Measurements from ENCODE around the gene SMAD5.

SMAD5 gene

DNA sequence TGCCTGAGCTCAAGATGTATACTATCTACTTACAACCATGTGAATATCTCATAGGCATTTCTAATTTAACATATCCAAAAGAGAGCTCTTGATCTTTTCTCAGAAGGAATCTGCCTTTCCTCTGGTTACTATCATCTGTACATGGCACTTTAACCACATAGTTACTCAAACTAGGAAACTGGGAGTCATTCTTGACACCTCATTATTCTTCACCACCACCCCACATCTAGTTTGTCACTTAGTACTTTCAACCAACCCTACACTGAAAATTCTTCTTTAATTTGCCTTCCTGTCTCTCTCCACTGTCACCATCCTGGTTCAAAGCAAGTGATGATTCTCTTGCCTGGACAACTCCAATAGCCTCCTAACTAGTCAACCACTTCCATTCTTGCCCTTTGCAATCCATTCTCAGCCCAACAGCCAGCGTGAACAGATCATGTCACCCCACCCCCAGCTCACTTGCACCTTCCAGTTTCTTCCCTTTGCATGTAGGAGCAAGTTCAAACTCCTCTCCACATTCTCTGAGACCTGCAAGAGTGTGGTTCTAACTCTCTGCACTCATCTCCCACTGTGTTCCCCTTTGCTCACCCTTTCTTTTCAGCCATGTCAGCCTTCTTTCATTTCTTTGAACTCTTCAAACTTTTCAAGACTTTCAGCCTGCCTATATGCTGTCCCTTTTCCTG is 17.3 kb upstream of the SMAD5 start:
- DNase-seq = no peak

DNA sequence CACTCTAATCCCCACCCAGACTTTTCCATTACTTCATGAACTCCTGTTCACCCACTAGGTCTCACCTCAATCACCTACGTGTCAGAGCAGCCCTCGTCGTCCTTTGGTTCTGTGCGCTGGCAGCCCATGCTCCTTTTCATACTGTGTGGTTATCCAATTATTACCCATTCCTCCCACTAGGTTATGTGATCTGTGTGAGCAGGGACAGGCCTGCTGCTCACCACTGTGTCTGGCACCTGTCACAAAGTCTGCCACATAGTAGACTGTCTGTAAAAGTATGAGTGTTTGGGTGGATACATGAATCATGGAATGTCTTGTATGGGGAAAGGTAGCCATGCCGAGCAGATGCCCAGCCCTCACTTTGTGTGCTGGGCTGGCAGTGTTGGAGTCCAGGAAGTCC is 12.1 kb upstream of the SMAD5 start:
- DNase-seq = no peak

DNA sequence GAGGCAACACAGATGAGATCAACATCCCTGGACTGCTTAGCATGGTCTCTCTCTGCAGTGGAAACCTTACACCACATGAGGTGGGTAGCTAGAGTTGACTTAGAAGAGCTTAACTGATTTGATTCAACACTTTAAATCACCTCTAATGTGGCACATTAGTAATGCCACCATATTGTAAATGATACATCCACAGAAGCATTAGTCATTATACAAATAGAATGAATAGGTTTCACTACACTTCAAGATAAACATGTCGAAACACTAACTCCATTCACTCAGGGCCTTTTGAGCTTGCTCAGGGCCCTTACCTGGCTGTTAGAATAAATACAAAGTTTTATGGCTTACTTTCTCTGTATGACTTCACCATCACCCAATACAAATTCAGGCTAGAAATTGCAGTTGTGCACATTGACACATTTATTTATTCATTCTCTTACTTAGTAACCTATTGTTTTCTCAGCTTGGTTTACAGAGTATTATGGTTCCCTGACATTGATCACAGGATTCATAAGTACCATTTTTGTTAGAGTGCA is 9.3 kb upstream of the SMAD5 start:
- no peak for DNase-seq

DNA sequence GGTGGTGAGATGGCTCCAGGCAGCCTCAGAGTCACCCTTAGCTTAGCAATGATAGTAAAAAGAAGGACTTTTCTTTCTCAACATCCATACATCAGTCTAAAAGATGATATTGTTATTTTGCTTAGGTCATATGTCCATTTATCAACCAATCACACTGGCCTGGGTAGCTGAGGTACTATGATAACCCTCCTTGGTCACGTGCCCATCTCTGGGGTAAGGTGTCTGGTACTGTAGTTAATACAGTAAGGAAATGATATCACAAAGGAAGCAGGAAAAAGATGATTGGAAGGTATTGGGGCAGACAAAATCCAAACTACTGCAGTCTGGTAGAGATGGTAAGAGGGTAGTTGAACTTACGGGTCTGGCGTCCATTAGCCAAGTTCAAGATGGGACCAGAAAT is 5.1 kb upstream of the SMAD5 start:
- no peak for DNase-seq

DNA sequence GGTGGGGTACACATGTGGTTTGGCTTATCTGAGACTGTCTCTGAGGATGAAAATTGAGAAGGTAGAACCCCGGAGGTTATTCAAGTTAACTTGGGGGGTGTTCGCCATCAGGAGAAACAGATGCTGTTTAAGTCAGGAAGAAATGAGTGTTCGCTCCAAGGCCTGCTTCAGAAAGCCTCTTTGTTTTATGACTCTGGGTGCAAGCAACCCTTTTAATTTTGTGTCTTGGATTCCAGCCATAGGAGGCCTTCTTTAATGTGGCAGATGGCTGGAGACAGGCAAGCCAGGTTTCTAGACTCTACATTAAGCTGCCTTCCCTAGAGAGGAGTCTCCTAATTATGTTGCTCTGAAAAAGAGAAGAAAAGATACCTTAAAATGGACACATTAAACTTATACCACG is 4.2 kb upstream of the SMAD5 start:
- DNase-seq = no peak

DNA sequence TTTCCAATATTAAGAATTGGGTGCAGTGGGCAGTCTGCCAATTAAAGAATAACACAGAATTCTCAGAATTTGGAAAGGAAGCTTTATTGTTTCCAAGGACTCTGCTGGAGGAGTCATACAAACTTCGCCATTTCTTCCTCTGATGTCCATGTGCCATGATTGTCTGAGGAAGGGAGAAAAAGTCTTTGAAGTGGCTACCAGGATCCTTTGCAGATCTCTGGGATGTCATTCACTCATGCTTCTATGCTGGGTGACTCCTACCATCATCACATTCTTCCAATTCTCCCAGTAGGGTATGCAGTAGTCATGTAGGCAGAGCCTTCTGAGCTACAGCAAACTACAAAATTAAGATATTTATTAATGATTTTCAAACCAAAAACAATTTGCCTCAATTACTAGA is 3.2 kb upstream of the SMAD5 start:
- no peak for DNase-seq

DNA sequence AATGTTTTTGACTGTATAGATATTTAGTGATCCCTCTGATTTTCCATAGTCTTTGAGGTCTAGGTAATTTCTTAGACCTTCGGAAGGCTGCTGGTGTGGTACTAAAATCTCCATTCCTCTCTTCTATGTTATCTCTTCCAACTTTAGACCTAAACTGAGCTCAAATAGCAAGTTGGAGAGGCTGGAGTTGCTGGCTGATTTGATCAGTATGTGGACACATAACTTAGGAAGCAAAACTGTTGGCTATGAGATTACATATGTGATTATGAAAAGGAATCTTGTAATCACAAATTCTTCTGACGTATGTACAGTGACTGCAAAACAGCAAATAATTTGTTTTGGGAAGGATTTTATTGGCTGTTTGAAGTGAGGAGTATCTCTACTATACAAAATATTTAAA is 2.1 kb upstream of the SMAD5 start:
- no peak for DNase-seq

DNA sequence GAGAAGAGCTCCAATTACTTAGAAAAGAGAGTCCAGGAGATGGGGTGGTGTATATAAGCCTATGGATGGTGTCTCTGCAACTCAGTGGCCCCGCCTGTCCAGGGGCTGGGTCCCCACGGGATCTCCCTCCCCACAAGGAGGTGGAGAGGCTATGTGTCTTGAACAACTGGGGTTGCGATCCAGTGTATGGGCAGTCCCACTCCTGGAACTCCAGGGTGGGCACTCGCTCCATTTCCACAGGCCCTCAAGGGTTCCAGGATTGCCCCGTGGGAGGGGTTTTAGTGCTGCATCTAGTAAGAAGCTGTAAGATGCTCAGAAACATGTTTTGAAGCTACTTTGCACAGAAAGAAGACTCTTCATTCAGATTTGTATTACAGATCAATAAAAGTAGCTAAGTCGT is 558 bp upstream of the SMAD5 start:
- DNase-seq = no peak

DNA sequence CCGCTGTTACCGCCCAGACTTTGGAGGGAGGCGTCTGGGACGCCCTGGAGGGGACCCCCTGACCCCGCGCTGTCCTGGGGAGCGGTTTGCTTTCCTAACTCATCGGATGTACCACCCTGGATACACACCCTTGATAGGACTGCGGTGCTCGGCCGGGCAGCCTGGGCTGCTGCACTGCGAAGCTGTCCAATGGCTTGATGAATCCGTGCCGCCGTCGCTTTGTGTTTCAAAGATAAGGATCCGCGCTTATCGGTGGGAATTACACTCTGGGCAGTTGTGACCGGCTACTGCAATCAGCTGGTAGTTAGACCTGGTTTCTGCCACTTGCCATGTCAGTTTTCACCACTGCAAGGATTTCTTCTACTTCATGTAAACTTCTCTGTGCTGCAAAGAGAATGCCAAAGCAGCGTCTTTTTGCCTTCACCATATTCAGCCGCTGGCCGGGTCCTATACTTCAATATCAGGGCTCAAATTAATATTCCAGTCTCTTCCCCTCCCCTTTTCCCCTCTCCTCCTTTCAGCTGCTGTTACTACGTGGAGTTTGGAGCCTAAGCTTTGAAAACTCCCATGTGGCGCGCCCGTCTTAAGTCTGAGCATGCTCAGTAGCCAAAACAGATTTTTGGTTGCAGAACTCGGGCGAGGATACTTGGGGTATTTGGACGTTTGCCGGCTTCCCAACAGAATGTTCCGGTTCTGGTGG is 727 bp downstream of the SMAD5 start:
- no peak for DNase-seq

DNA sequence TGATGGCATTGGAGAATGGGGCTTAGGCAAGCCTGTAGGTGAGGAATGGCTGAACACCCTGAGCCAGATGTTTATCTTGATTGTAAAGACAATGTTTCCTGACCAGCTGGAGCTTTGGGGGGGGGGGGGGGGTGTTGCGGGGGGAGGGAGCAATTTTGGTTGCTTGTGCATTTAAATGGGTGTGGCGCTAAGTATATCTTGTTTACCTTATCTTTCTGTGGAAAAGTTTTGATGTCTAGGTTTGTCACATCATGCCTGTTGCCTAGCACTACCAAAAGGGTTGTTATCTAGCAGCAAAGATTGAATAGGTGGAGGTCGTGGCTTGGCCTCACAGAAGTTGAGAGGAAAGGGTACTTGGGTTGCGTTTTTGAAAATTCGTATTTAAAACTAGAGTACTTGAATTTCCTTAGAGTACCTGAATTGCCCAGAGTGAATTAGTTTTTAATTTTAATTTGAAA is 1.3 kb downstream of the SMAD5 start:
- no peak for DNase-seq

DNA sequence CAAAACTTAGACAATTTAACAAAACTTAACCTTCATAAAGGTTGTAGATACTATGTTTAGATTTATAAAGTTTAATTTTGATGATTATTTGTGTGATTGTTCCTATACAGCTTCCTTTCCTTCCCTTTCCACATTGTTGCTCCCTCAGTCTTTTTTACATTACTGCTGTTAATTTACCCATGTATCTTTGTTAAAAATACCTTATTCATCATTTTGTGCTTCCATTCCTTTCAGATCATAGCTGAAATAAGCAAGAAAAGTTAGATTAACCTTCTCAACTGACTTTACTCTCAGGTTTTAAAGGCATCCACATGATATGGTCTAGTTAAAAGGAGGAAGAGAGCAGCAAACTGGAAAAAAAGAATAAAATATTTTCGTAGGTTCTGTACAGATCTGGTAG is 2.0 kb downstream of the SMAD5 start:
- no peak for DNase-seq

DNA sequence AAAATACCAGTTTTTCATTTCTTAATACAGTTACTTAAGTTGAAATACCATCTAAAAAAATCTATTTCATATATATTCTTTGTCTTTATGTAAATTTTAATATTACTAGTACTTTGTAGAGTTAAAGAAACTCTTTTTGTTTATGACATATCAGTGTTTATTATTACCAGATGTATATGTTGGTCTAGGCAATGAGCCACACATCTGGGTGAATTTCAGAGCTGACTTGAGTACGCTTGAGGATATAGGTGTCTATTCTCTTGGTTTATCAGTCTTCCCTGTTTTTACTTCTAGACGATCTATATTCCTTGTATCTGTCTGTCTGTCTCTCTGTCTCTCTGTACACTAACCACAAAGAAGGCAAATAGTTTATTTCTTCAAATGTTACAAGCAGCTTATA is 2.9 kb downstream of the SMAD5 start:
- no peak for DNase-seq

DNA sequence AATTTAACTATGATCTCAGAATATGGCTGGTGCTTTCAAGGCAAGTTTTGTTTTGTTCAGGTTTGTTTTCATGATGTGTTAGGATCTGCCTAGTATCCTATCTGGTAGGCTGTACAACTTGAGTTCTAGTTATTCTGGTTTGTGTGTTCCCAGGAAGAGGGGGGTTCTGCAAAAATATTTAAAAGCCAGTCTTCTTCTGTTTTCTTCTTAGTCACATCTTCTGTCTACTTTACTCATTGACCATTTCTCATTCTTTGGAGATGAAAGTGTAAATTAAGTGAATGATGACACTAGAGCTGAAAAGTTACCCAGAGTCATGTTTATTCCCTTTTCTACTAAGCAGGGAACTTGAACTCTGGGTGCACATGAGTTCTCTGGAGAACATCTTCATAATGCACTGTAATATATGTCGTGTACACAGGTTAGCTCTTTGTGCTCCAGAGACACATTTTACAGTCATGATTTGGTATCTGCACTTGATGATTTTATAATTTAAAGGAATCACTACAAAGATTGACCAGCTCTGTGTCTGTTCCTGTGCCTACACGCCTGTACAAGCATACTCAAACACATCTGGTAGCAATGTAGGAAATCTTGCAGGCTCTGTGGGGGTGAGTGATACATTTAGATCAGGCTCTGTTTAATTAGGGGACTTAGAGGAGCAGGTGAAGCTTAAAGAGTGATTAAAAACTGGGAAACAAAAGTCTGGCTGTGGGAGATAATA is 5.0 kb downstream of the SMAD5 start:
- DNase-seq = no peak

DNA sequence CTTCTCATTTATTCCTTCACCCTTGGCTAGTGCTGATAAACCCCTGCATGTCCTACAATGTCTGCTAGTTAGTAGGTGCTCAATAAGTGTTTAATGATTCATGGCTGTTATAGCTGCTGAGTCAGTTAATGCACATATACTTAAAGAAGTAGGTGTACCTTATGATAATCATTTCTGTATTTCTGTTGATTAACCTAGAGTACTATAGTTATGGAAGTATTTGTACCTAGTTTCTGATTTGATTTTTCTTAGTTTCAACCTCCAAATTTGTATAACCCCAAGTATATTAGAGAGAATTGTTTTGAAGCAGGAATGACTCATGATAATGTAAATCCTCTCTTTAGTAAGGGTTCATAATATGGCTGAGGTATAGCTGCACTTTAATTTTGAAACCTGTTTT is 8.9 kb downstream of the SMAD5 start:
- DNase-seq = no peak

DNA sequence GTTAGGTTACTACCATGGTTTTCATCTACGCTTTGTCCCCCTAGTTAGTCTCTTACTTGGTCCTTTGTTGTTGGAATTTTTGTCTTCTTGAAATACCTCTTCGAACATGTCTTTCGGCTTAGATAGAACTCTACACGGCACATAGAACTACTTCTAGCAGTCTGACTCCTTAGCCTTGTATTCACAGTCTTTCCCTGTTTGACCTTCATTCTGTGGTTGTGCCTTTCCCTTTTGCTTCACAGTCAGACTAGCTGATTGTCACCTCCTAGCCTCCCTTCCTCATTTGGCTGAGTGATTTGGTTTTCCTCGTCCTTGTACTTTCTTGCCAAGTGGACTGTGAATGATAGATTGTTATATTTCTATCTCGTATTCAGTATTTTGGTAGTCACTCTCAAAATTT is 10.7 kb downstream of the SMAD5 start:
- no peak for DNase-seq

DNA sequence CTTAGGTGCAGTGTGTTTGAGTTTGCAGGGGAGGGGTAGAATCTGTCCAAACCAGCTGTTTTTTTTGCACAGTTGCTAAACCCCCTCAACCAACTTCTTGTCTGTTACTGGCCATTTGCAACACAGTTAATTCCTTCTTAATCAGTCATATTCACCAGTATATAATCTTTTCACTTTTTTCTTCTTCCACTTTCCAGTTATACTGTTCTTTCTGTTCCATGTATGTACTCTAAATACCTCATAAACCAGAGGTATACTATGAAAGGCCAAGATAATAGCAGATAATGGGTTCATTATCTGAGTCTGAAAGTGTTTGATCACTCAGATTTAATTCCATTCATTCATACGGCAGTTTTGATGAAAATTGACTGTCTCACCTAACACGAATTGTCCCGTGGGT is 11.1 kb downstream of the SMAD5 start:
- DNase-seq = no peak

DNA sequence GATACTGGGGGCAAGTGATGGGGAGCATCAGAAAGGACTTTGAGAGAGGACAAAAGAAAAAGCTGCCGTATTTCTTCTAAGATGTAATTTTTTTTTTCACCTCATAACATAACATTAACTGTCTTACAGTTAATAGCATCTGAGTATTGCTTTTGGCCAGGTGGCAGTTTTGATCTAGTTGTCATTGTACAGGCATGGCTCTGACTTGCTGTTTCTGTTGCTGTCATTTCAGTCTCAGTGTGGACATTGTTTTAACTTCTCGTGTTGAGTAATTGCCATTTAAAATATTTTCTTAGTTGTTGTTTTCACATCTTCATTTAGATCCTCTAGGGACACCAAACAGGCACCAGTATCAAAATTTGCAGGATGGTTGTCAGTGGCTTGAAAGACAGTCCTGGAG is 12.4 kb downstream of the SMAD5 start:
- no peak for DNase-seq

DNA sequence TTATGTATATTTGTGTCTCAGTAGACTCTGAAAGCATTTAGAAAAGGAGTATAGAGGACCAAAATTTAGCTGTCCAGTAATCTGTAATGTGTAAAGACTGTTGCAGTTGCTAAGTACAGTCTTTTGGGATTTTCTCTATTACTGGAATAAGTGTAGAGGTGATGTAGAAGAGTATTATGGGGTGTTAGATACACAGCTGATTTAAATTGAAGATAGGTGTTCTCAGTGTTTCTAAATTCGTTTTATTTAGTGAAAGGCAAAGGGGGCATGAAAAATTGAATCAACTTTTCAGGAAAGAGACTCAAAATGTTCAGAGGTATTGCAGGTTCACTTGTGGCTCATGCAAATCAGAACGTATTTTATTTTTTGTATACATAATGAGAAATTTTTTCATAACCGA is 13.6 kb downstream of the SMAD5 start:
- no peak for DNase-seq

DNA sequence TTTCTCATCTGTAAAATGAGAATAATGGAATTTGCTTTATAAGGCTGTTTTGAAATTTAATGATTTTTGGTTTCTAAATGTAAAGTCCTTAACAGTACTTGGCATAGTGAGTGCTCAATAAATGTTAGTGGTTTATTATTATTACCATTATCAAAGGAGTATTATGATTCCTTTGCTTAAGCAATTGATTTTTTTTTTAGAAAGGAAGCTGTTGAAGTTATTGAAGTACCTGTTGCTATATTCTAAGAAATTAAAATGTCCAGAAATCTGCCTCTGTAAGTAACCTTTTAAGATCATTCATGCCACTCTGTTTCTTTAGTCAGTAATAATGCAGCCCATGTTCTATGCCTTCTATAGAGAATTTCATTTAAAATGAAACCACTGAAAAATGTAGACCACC is 15.0 kb downstream of the SMAD5 start:
- no peak for DNase-seq

DNA sequence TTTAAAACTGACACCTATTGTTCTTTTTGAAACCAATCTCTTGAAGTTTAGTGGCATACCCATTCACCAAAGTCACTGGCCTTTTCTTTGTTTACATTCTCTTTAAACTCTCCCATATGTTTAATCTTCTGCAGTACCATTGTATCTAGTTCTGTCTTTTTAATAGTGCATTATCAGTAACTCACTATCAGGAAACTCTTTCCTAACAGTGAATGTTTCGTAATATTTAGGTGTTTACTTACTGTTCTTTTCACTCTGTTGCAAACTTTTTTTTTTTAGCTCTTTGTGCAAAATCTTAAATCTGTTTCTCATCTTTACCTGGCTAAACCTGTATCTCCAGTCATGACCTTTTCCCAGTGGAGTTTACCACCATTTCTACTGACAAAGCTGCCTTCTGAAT is 17.2 kb downstream of the SMAD5 start:
- DNase-seq = no peak

DNA sequence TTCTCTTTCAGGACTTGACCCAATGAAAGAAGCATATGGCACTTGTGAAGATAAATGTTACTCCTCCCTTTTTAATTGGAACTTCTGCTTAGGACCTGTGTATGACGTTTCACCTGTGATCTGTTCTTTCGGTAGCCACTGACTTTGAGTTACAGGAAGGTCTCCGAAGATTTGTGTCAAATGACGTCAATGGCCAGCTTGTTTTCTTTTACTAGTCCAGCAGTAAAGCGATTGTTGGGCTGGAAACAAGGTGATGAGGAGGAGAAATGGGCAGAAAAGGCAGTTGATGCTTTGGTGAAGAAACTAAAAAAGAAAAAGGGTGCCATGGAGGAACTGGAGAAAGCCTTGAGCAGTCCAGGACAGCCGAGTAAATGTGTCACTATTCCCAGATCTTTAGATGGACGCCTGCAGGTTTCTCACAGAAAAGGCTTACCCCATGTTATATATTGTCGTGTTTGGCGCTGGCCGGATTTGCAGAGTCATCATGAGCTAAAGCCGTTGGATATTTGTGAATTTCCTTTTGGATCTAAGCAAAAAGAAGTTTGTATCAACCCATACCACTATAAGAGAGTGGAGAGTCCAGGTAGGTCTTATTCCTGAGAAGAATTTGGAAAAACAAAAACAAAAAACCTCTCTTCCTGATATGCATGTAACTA is 21.1 kb downstream of the SMAD5 start:
- DNase-seq = no peak

DNA sequence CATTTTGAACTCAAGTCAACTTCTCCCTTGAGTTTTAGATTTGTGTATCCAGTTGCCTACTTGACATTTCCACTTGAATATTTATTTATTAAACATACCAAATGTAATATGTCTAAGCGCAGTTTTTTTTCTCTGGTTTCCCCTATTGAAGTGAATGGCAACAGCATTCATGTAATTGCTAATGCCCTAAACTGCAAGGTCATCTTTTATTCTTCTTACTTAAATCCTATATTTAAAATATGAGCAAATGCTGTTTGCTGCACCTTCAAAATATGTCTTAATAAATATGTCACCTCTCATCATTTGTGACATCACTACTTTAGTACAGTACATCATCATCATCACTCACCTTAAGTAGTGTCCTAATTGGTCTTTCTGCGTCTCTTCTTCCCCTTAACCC is 22.4 kb downstream of the SMAD5 start:
- no peak for DNase-seq

DNA sequence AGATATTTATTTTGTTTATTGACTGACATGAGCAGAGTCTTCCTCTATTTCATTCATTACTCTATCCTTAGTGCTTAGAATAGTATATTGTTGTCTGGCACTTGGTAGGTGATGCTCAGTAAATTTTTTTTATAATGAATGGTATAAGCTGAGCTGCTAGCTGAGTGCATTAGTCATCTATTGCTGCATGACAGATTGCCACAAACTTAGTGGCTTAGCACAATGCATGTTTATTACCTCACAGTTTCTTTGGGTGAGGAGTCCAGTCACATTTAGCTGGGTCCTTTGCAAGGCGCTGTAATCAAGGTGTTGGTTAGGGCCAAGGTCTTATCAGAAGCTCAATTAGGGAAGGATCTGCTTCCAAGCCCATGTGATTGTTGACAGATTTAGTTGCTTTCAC is 23.1 kb downstream of the SMAD5 start:
- no peak for DNase-seq

DNA sequence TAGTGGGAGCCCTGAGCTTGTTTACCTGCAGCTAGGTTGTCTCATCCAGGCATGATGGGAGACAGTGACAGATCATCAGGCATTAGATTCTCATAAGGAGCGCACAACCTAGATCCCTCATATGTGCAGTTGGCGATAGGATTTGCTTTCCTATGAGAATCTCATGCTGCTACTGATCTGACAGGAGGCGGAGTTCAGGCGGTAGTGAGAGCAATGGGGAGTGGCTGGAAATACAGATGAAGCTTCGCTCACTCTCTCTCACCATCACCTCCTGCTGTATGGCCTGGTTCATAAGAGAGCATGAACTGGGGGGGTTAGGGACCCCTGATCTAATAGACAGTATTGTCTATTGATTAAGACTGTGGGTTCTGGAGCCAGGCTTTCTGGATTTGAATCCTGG is 24.9 kb downstream of the SMAD5 start:
- DNase-seq = no peak

Measured in activated CD4-positive, CD25-positive, alpha-beta regulatory T cell treated with anti-CD3 and anti-CD28 coated beads, Interleukin-2, amount 50 U/mL, for 72 hours (primary cell).